HG03342 (cell line): Measurements from ENCODE around the gene FADS1.

ENCODE experiments used
- ATAC-seq: cut with Tn5 transposase; IDR thresholded peaks from one replicate; pipeline ENCODE4 v1.9.1; 2021; ENCODE audit warnings: mild to moderate bottlenecking, moderate library complexity; ENCODE audit not compliant: unreplicated experiment

FADS1 gene

GRCh38 chr11:61778920-61779650, 37.7 kb downstream of the FADS1 start:
- ATAC-seq, result no peak

GRCh38 chr11:61778357-61778886, 38.4 kb downstream of the FADS1 start:
- no peak for ATAC-seq

DNA sequence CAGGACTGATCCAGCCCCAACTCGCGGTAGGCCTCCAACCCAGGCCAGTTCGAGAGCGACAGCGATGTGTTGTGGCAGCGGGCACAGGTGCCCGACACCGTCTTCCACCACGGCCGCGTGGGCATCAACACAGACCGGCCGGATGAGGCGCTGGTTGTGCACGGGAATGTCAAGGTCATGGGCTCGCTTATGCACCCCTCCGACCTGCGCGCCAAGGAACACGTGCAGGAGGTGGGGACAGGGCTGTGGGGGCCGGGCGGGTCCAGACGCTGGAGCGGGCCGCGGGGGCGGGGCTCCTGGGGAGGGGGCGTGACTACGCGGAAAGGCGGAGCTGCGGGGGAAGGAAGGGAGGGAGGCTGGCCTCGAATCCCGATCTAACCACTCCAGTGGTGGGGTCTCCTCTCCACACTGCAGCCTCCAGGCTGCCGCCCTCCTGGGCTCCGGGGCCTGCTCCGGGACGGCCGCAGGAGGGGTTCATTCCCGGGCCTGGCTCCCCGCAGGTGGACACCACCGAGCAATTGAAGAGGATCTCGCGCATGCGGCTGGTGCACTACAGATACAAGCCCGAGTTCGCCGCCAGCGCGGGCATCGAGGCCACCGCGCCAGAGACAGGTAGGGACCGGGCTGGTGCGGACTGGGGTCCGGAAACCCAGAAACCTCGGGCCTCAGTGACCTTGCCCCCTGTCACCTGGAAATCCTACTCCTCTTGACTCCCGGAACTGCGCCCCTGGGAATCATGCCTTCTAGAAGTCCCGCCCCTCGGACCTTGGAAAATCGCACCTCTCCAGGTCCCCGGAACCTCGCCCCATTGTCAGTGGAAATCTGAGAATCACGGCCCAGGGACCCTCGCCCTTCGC, 39.3 kb downstream of the FADS1 start:
- no peak for ATAC-seq

GRCh38 chr11:61776561-61777075, 40.2 kb downstream of the FADS1 start:
- no peak for ATAC-seq

GRCh38 chr11:61775606-61776554, 40.9 kb downstream of the FADS1 start:
- no peak for ATAC-seq

DNA sequence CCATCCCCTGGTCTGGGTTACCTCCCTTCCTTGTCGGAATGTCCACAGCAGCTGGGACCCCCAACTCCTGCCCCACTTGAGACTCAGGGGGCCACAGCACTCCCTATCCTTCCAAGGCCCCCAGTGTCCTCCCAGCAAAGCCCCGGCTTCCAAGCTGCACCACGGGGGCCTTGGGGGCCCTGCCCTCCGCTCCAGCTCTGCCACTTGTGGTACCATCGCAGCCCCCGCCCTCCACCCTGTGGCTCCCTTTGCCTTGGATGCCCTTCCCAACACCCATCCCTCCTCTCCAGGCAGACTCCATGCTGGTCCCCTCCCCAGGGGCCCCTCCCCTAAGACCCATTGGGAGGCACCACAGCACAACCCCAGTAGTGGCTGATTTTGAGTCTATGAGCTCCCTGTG, 41.7 kb downstream of the FADS1 start:
- ATAC-seq, result no peak

- no peak for ATAC-seq
Observed at GRCh38 chr11:61774411-61774810, 42.4 kb downstream of the FADS1 start.

DNA sequence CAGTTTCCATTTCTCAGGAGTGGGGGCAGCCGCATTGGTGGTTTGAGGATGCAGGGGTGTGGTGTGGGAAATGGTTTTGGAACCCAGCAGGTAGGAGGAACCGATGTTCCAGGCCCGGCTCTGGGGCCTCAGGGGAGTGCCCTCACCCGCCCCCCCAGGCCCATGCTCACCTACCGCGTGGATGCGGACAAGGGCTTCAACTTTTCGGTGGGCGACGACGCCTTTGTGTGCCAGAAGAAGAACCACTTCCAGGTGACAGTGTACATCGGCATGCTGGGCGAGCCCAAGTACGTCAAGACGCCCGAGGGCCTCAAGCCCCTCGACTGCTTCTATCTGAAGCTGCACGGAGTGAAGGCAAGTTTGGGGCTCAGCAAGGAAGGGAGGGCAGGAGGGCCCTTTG, 43.0 kb downstream of the FADS1 start:
- no peak for ATAC-seq

DNA sequence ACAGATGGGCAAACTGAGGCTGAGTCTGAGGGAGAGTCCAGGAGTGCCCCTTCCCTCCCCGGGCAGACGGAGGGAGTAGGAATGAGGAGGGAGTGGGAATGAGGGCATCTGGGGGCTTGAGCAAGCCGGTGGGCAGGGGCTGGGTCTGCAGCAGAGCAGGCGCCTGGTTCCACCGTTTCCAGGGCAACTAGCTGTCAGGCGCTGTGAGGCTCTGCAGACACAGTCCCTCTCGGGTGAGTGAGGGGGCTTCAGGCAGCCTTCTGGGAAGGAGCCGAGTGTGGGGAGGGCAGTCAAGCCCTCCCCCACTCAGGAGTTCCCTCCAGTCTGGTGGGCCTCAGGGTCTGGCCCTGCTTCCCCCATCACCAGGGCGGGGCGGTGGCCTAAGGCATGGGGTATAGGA, 43.4 kb downstream of the FADS1 start:
- ATAC-seq, result no peak

DNA sequence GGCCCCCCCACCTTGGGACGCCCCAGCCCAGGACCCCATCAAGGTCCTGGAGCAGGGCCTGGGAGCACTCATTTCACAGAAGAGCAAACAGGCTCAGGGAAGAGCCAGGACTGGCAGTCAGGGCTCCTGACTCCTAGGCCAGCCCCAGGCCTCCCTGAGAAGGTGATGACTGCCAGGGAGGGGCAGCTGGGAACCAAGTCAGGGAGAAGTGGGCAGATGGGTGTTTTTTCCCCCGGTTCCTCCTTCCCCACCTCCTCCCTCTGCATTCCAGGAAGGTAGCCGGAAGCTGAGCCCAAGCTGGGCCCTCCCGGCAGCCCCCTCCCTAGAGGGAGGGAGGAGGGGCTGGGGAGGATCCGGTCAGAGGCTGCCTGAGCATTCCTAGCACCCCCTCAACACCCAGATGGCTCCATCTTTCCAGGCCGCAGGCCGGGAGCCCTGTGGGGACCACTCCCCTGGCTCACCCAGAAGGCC, 44.8 kb downstream of the FADS1 start:
- no peak for ATAC-seq

- no peak for ATAC-seq
Observed at GRCh38 chr11:61771195-61771894, 45.5 kb downstream of the FADS1 start.

DNA sequence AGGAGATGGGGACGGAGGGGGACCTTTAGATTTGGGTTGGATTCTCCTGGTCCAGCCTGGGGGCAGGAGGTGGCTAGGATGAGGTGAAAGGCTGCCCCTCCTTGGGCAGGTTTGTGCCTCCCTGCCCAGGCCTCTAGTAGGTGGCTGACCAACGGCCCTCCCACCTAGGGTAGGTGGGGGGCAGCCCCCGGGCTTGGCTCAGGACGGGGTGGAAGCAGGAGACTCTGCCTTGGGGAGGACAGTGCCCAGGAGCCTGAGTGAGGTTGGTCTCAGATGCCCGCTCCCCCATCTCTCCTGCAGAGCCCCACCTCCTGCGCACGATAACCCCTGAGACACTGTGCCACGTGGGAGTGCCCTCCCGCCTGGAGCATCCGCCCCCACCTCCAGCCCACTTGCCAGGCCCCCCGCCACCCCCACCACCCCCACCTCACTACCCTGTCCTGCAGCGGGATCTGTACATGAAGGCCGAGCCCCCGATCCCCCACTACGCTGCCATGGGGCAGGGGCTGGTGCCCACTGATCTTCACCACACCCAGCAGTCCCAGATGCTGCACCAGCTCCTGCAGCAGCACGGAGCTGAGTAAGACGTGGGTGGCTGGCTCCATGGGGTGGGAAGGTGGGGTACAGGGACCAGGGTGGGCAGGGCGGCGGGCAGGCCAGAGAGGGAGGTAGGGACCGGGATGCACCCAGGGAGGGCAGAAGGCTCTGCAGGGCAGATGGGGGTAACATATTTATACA, 46.7 kb downstream of the FADS1 start:
- ATAC-seq, result no peak

DNA sequence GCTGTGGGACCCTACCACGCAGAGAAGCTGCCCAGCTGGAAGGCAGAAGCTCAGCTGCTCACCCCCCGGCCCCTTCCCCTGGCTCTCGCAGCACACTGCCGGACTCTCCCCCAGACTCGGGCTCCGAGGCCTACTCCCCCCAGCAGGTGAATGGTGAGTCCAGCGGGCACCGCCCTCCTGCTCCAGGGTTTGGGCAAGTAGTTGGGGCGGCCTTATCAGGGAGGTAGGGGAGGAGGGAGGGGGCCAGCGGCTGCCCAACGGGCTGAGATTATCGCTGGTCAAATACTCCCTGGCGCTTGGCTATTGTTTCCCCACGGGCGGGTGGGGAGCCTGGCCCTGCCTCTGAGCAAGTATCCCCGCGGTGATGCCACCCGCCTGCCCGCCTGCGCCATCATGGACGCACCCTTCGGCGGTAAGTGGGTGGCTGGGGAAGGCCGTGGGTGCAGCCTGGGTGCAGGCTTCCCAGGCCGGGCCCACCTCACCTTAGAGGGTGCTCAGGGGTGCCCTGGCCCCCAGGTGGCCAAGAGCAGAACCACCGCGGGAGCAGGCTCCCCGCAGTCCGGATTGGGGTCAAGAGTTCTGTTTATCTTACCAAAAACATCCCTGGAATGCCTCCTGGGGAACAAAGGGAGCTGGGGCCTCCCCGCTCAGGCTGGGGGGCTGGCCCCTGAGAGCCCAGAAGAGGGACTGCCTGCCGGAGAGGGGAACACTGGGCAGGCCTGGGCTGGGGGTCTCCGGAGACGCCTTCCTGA, 47.5 kb downstream of the FADS1 start:
- ATAC-seq, result no peak

- ATAC-seq, result no peak
Observed at GRCh38 chr11:61768376-61769076, 48.3 kb downstream of the FADS1 start.

- no peak for ATAC-seq
Observed at GRCh38 chr11:61766353-61766841, 50.4 kb downstream of the FADS1 start.

- no peak for ATAC-seq
Observed at GRCh38 chr11:61765550-61766253, 51.1 kb downstream of the FADS1 start.

DNA sequence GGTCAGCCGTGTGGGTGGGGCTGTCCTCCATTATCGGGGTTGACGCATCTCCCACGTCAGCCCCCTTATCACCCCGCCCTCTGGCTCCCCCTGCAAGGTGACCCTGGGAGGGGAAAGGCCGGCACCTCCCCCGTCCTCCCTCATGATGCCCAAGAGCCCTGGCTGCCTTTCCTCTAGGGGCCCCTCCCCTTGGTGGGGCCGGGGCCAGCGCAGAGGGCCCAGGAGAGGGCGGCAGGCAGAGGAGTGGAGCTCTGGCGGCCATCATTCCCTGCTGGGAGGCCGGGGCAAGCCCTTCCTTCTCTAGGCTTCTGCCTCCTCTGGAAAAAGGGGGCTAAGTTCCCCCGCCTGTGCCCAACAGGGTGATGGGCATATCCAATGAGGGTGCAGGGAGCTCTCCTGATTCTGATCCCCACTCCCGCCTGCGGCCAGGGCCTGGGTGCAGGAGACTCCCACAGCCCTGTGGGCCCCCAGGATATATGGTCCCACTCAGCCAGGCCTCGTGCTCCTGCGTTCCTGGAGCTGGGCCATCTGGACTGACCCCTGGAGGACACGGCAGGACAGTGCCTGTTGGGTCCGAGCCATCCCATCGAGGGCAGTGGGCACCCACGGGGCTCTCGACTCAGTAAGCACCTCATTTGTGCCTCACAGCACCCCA, 52.1 kb downstream of the FADS1 start:
- ATAC-seq, result no peak
